WTC11 (cell line): ENCODE measurements around the gene AKAP3. TPM values are rescaled to one million over a fixed set of nuclear protein-coding genes. Genes with fewer than 3 reads are reported as not detected.

Experiments
- ATAC-seq: fragments of 200-7000 bp; cut with Tn5 transposase; 2 replicates; pipeline ENCODE4 v1.10.0; 2021; ENCODE audit warnings: mild to moderate bottlenecking, moderate library complexity
- CTCF ChIA-PET: fragments of 300-600 bp; sonication (Branson Sonifier 250); formaldehyde crosslinking; loops from one replicate; lab custom pipeline; 2021; ENCODE audit warnings: antibody characterized with exemption; lab: Charles Lee
- POLR2A ChIA-PET: fragments of 350-600 bp; sonication (Branson Sonifier 250); formaldehyde crosslinking; loops from one replicate; lab custom pipeline; 2021; ENCODE audit warnings: antibody characterized with exemption; lab: Charles Lee
- DNase-seq: peaks from one replicate; pipeline ENCODE4 v3.0.0; 2021; ENCODE audit warnings: low spot score
- H3K27ac Mint-ChIP-seq: 2 replicates; pipeline ENCODE4 v1.8.0; 2021; ENCODE audit warnings: mixed read lengths
- H3K27me3 Mint-ChIP-seq: 2 replicates; pipeline ENCODE4 v1.8.0; 2021; ENCODE audit warnings: low read depth, mild to moderate bottlenecking, moderate library complexity, mixed read lengths
- H3K36me3 Mint-ChIP-seq: 2 replicates; pipeline ENCODE4 v1.8.0; 2021; ENCODE audit warnings: mixed read lengths
- H3K4me1 Mint-ChIP-seq: 2 replicates; pipeline ENCODE4 v1.8.0; 2022; ENCODE audit warnings: mixed read lengths
- H3K4me3 Mint-ChIP-seq: 2 replicates; pipeline ENCODE4 v1.8.0; 2021; ENCODE audit warnings: mild to moderate bottlenecking, moderate library complexity, mixed read lengths
- H3K9me3 Mint-ChIP-seq: 2 replicates; pipeline ENCODE4 v1.8.0; 2021; ENCODE audit warnings: mixed read lengths
- FOXJ3 ChIP-seq: sonication (generic); formaldehyde crosslinking; IDR thresholded peaks from 2 replicates; pipeline ENCODE4 v1.9.0; 2021; ENCODE audit warnings: missing genetic modification reagents, mild to moderate bottlenecking, borderline replicate concordance
- FOXK1 ChIP-seq: sonication (generic); formaldehyde crosslinking; IDR thresholded peaks from 2 replicates; pipeline ENCODE4 v1.8.0; 2022; ENCODE audit warnings: mild to moderate bottlenecking, moderate library complexity, missing genetic modification reagents
- GABPB1 ChIP-seq: sonication (generic); formaldehyde crosslinking; IDR thresholded peaks from 2 replicates; pipeline ENCODE4 v1.8.1; 2023; ENCODE audit warnings: mild to moderate bottlenecking, missing genetic modification reagents
- HMGA2 ChIP-seq: fragments of 250-450 bp; sonication (Bioruptor Pico); IDR thresholded peaks from 2 replicates; pipeline ENCODE4 v1.4.0; 2021; ENCODE audit warnings: mild to moderate bottlenecking, moderate library complexity
- MXD4 ChIP-seq: fragments of 250-450 bp; sonication (Bioruptor Pico); IDR thresholded peaks from 2 replicates; pipeline ENCODE4 v1.8.0; 2021; ENCODE audit warnings: mild to moderate bottlenecking, moderate library complexity, borderline replicate concordance
- MYBL2 ChIP-seq: sonication (generic); formaldehyde crosslinking; IDR thresholded peaks from 2 replicates; pipeline ENCODE4 v1.8.1; 2023; ENCODE audit warnings: mild to moderate bottlenecking, moderate library complexity, missing genetic modification reagents
- OVOL2 ChIP-seq: fragments of 250-450 bp; sonication (Bioruptor Pico); IDR thresholded peaks from 2 replicates; pipeline ENCODE4 v1.9.0; 2021; ENCODE audit warnings: mild to moderate bottlenecking, borderline replicate concordance
- RELA ChIP-seq: sonication (generic); formaldehyde crosslinking; IDR thresholded peaks from 2 replicates; pipeline ENCODE4 v1.8.1; 2022; ENCODE audit warnings: missing genetic modification reagents, mild to moderate bottlenecking, borderline replicate concordance
- SOX15 ChIP-seq: fragments of 250-450 bp; sonication (Bioruptor Pico); IDR thresholded peaks from 2 replicates; pipeline ENCODE4 v1.9.0; 2021; ENCODE audit warnings: mild to moderate bottlenecking
- SP1 ChIP-seq: sonication (generic); formaldehyde crosslinking; conservative IDR thresholded peaks from 2 replicates; pipeline ENCODE4 v1.8.1; 2022; ENCODE audit warnings: missing genetic modification reagents
- ZNF138 ChIP-seq: sonication (generic); formaldehyde crosslinking; conservative IDR thresholded peaks from 2 replicates; pipeline ENCODE4 v1.8.1; 2022; ENCODE audit warnings: mild to moderate bottlenecking, moderate library complexity, missing genetic modification reagents
- ZNF219 ChIP-seq: sonication (generic); formaldehyde crosslinking; IDR thresholded peaks from 2 replicates; pipeline ENCODE4 v1.8.0; 2023; ENCODE audit warnings: missing genetic modification reagents, mild to moderate bottlenecking, borderline replicate concordance
- ZNF232 ChIP-seq: sonication (generic); formaldehyde crosslinking; IDR thresholded peaks from 2 replicates; pipeline ENCODE4 v1.8.0; 2022; ENCODE audit warnings: mild to moderate bottlenecking, missing genetic modification reagents
- ZNF317 ChIP-seq: sonication (generic); formaldehyde crosslinking; IDR thresholded peaks from 2 replicates; pipeline ENCODE4 v1.8.1; 2023; ENCODE audit warnings: low read depth, mild to moderate bottlenecking, moderate library complexity, missing genetic modification reagents, borderline replicate concordance
- ZNF396 ChIP-seq: fragments of 250-450 bp; sonication (Bioruptor Pico); IDR thresholded peaks from 2 replicates; pipeline ENCODE4 v1.8.0; 2021; ENCODE audit warnings: mild to moderate bottlenecking, moderate library complexity, borderline replicate concordance
- ZNF423 ChIP-seq: fragments of 250-450 bp; sonication (Bioruptor Pico); IDR thresholded peaks from 2 replicates; pipeline ENCODE4 v2.1.2; 2022; ENCODE audit warnings: mild to moderate bottlenecking, moderate library complexity
- total RNA-seq: library from RNA; stranded (reverse); gene quantifications from 3 replicates; pipeline ENCODE4 v1.2.3, GENCODE V29; 2021
- TF ChIP-seq, protein P1 (sequence below): fragments of 250-450 bp; sonication (Bioruptor Pico); IDR thresholded peaks from 2 replicates; pipeline ENCODE4 v2.1.2; 2022; ENCODE audit warnings: mild to moderate bottlenecking, moderate library complexity
- TF ChIP-seq, protein P2 (sequence below): sonication (generic); formaldehyde crosslinking; IDR thresholded peaks from 2 replicates; pipeline ENCODE4 v1.8.0; 2023; ENCODE audit warnings: missing genetic modification reagents
- TF ChIP-seq, protein P3 (sequence below): sonication (generic); formaldehyde crosslinking; IDR thresholded peaks from 2 replicates; pipeline ENCODE4 v1.8.0; 2022; ENCODE audit warnings: mild to moderate bottlenecking, missing genetic modification reagents
- TF ChIP-seq, protein P4 (sequence below): sonication (generic); formaldehyde crosslinking; IDR thresholded peaks from 2 replicates; pipeline ENCODE4 v1.8.1; 2023; ENCODE audit warnings: mild to moderate bottlenecking, missing genetic modification reagents
- TF ChIP-seq, protein P5 (sequence below): sonication (generic); formaldehyde crosslinking; IDR thresholded peaks from 2 replicates; pipeline ENCODE4 v1.8.0; 2022; ENCODE audit warnings: missing genetic modification reagents
- TF ChIP-seq, protein P6 (sequence below): fragments of 250-450 bp; sonication (Bioruptor Pico); IDR thresholded peaks from 2 replicates; pipeline ENCODE4 v1.9.0; 2021; ENCODE audit warnings: mild to moderate bottlenecking, borderline replicate concordance

Gene AKAP3
- total RNA-seq, 1 experiment from 2014 or later: 1.9 TPM

DNA sequence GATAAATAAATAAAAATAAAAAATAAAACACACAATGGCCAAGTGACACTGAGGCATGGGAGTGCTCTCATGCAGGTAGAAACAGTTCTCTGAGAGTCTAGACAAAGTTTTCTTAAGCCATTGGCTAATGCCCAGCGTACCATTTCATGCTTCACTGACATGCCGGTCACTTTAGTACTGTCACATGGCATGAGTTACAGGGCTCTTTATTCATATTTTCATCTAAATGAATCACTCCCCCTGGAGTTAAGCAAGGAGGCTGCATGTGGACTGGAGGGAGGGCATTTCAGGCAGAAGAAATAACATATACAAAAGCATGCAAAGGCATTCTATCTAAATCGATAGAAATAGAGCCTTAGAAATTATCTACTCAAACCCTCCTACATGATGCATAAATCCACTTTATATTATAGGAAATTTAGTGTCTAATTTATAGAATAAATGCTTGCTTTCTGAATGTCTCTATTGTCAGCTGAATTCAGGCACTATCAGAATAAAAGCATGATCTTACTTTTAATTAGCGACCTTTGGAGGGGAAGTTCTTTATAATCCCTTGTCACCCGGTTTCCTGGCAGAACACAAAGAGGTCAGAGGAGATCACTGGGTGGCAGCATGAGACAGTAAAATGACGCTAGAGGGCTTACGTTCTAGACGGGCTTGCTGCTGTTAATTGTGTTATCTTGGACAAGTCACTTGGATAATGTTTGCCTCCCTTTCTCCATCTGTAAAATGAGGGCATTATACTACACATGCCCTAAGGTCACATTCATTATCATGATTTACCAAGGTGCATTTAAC lies 69.3 kb downstream of the AKAP3 start (continued):
- TF ChIP-seq, protein P1, sequence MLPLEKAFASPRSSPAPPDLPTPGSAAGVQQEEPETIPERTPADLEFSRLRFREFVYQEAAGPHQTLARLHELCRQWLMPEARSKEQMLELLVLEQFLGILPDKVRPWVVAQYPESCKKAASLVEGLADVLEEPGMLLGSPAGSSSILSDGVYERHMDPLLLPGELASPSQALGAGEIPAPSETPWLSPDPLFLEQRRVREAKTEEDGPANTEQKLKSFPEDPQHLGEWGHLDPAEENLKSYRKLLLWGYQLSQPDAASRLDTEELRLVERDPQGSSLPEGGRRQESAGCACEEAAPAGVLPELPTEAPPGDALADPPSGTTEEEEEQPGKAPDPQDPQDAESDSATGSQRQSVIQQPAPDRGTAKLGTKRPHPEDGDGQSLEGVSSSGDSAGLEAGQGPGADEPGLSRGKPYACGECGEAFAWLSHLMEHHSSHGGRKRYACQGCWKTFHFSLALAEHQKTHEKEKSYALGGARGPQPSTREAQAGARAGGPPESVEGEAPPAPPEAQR (CRISPR knock-in tag): no peak
- TF ChIP-seq SP1 (CRISPR knock-in tag): no peak
- TF ChIP-seq, protein P2, sequence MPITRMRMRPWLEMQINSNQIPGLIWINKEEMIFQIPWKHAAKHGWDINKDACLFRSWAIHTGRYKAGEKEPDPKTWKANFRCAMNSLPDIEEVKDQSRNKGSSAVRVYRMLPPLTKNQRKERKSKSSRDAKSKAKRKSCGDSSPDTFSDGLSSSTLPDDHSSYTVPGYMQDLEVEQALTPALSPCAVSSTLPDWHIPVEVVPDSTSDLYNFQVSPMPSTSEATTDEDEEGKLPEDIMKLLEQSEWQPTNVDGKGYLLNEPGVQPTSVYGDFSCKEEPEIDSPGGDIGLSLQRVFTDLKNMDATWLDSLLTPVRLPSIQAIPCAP: no peak
- TF ChIP-seq, protein P3, sequence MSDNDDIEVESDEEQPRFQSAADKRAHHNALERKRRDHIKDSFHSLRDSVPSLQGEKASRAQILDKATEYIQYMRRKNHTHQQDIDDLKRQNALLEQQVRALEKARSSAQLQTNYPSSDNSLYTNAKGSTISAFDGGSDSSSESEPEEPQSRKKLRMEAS (CRISPR knock-in tag): no peak
- TF ChIP-seq, protein P4, sequence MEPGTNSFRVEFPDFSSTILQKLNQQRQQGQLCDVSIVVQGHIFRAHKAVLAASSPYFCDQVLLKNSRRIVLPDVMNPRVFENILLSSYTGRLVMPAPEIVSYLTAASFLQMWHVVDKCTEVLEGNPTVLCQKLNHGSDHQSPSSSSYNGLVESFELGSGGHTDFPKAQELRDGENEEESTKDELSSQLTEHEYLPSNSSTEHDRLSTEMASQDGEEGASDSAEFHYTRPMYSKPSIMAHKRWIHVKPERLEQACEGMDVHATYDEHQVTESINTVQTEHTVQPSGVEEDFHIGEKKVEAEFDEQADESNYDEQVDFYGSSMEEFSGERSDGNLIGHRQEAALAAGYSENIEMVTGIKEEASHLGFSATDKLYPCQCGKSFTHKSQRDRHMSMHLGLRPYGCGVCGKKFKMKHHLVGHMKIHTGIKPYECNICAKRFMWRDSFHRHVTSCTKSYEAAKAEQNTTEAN (CRISPR knock-in tag): no peak

DNA sequence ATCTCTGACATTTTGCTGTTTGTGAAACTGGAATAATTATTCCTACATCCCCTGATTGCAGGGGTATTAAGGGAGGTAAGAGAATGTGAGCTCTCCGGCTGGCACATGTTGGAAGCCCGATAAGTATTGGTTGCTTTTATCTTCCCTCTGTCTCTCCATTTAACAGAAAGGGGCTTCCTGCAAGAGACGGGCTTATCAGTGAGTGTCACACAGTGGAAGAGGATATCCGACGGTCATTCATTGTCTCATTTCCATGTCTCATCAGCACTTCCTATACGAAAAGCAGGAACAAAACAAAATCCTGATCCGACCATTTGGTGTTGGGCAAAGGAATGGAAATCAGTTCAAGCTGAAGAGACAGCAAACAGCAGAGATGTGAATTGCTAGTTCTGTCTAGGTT lies 76.2 kb downstream of the AKAP3 start:
- ChIA-PET POLR2A (no interaction called here), CTCF (no interaction called here)
- ATAC-seq: no peak
- Mint-ChIP-seq H3K36me3 (no peaks in the 10 kb centered on the region), H3K4me3 (no peak overlapping the region), H3K27ac (no peak overlapping the region), H3K27me3 (peaks cover 2% of the 10 kb centered on the region; the same call in 1 of the 2 replicates), H3K4me1 (no peaks in the 10 kb centered on the region), H3K9me3 (no peaks in the 10 kb centered on the region)
- TF ChIP-seq MXD4: no peak
- TF ChIP-seq ZNF317 (CRISPR knock-in tag): no peak
- no peak for TF ChIP-seq SP1 (CRISPR knock-in tag)
- TF ChIP-seq, protein P5, sequence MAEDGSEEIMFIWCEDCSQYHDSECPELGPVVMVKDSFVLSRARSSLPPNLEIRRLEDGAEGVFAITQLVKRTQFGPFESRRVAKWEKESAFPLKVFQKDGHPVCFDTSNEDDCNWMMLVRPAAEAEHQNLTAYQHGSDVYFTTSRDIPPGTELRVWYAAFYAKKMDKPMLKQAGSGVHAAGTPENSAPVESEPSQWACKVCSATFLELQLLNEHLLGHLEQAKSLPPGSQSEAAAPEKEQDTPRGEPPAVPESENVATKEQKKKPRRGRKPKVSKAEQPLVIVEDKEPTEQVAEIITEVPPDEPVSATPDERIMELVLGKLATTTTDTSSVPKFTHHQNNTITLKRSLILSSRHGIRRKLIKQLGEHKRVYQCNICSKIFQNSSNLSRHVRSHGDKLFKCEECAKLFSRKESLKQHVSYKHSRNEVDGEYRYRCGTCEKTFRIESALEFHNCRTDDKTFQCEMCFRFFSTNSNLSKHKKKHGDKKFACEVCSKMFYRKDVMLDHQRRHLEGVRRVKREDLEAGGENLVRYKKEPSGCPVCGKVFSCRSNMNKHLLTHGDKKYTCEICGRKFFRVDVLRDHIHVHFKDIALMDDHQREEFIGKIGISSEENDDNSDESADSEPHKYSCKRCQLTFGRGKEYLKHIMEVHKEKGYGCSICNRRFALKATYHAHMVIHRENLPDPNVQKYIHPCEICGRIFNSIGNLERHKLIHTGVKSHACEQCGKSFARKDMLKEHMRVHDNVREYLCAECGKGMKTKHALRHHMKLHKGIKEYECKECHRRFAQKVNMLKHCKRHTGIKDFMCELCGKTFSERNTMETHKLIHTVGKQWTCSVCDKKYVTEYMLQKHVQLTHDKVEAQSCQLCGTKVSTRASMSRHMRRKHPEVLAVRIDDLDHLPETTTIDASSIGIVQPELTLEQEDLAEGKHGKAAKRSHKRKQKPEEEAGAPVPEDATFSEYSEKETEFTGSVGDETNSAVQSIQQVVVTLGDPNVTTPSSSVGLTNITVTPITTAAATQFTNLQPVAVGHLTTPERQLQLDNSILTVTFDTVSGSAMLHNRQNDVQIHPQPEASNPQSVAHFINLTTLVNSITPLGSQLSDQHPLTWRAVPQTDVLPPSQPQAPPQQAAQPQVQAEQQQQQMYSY: no peak
- no peak for TF ChIP-seq HMGA2 (CRISPR knock-in tag)
- TF ChIP-seq FOXK1 (CRISPR knock-in tag): no peak
- TF ChIP-seq ZNF423 (CRISPR knock-in tag): no peak
- TF ChIP-seq, protein P6, sequence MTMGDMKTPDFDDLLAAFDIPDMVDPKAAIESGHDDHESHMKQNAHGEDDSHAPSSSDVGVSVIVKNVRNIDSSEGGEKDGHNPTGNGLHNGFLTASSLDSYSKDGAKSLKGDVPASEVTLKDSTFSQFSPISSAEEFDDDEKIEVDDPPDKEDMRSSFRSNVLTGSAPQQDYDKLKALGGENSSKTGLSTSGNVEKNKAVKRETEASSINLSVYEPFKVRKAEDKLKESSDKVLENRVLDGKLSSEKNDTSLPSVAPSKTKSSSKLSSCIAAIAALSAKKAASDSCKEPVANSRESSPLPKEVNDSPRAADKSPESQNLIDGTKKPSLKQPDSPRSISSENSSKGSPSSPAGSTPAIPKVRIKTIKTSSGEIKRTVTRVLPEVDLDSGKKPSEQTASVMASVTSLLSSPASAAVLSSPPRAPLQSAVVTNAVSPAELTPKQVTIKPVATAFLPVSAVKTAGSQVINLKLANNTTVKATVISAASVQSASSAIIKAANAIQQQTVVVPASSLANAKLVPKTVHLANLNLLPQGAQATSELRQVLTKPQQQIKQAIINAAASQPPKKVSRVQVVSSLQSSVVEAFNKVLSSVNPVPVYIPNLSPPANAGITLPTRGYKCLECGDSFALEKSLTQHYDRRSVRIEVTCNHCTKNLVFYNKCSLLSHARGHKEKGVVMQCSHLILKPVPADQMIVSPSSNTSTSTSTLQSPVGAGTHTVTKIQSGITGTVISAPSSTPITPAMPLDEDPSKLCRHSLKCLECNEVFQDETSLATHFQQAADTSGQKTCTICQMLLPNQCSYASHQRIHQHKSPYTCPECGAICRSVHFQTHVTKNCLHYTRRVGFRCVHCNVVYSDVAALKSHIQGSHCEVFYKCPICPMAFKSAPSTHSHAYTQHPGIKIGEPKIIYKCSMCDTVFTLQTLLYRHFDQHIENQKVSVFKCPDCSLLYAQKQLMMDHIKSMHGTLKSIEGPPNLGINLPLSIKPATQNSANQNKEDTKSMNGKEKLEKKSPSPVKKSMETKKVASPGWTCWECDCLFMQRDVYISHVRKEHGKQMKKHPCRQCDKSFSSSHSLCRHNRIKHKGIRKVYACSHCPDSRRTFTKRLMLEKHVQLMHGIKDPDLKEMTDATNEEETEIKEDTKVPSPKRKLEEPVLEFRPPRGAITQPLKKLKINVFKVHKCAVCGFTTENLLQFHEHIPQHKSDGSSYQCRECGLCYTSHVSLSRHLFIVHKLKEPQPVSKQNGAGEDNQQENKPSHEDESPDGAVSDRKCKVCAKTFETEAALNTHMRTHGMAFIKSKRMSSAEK (CRISPR knock-in tag): no peak
- no peak for TF ChIP-seq RELA (CRISPR knock-in tag)
- TF ChIP-seq MYBL2 (CRISPR knock-in tag): no peak
- TF ChIP-seq ZNF396 (CRISPR knock-in tag): no peak
- no peak for TF ChIP-seq OVOL2 (CRISPR knock-in tag)
- TF ChIP-seq ZNF138 (CRISPR knock-in tag): no peak
- TF ChIP-seq SOX15 (CRISPR knock-in tag): no peak
- TF ChIP-seq FOXJ3: no peak
- TF ChIP-seq ZNF232: no peak
- no peak for TF ChIP-seq ZNF219 (CRISPR knock-in tag)
- TF ChIP-seq GABPB1 (CRISPR knock-in tag): no peak
- no peak for DNase-seq
